ENCODE data around the gene EXD3. TPM values are rescaled to one million over a fixed set of nuclear protein-coding genes. Genes with fewer than 3 reads are reported as not detected.

EXD3 gene
- total RNA-seq, 1 experiment from 2014 or later, result 15.3 TPM

GRCh38 chr9:137266162-137266527, 156.8 kb downstream of the EXD3 start:
- Histone ChIP-seq H3K9ac (ENCODE audit: extremely low read depth, insufficient read length, low read length) (no peak overlapping the region), H4K91ac (ENCODE audit: insufficient read length, low read depth, low read length) (no peak overlapping the region), H3K14ac (ENCODE audit: insufficient read depth, low read length) (no peak overlapping the region), H2BK120ac (ENCODE audit: low read depth, low read length, poor library complexity, severe bottlenecking) (no peak overlapping the region), H3K79me1 (ENCODE audit: insufficient read depth, low read depth, low read length, poor library complexity, severe bottlenecking) (no peaks in the 10 kb centered on the region), H3K23ac (ENCODE audit: insufficient read length, low read depth, low read length) (no peak overlapping the region), H3K27me3 (ENCODE audit: insufficient read depth, low read length) (no peaks in the 10 kb centered on the region), H2AK5ac (ENCODE audit: insufficient read length, low read length) (no peak overlapping the region), H3K18ac (ENCODE audit: insufficient read length, low read depth, low read length) (no peak overlapping the region), H3T11ph (ENCODE audit: low read length) (no peak overlapping the region), H2BK5ac (ENCODE audit: insufficient read length, low read length) (no peak overlapping the region), H4K8ac (replicated peaks; ENCODE audit: insufficient read length, low read depth, low read length) (no peak overlapping the region), H3K4me2 (ENCODE audit: insufficient read depth, insufficient read length, low read length) (no peak overlapping the region), H2BK15ac (ENCODE audit: low read depth, low read length) (no peak overlapping the region), H3K79me2 (ENCODE audit: insufficient read depth, low read length) (no peaks in the 10 kb centered on the region), H2BK12ac (ENCODE audit: insufficient read length, low read depth, low read length) (no peak overlapping the region), H3K56ac (ENCODE audit: insufficient read length, low read depth, low read length) (no peak overlapping the region), H3K23me2 (ENCODE audit: insufficient read length, low read depth, low read length, poor library complexity, severe bottlenecking) (no peaks in the 10 kb centered on the region), H3K27ac (ENCODE audit: insufficient read length, low read depth, low read length) (no peak overlapping the region), H2AFZ (ENCODE audit: low read length) (no peak overlapping the region), H4K5ac (ENCODE audit: insufficient read length, low read depth, low read length) (no peak overlapping the region), H3K4me1 (ENCODE audit: insufficient read depth, low read length) (no peaks in the 10 kb centered on the region), H3K4ac (ENCODE audit: low read depth, low read length) (no peak overlapping the region), H3K9me3 (ENCODE audit: control insufficient read depth, low read depth, low read length) (no peaks in the 10 kb centered on the region), H4K20me1 (ENCODE audit: control insufficient read depth, insufficient read depth, insufficient read length) (no peaks in the 10 kb centered on the region), H2BK20ac (ENCODE audit: low read depth, low read length, poor library complexity, severe bottlenecking) (no peak overlapping the region)
- WGBS (ENCODE audit: extremely low coverage, insufficient read length, low lambda C conversion rate), result no CpG with 5 or more reads among the region's 15 CpGs
- H3K27ac Mint-ChIP-seq, result no peak overlapping the region
- H3K4me1 Mint-ChIP-seq, result 0 out of 4 replicates have a peak, but pooled peaks cover 0 to 3% of the 10 kb centered on the region in 2 experiments
- H3K36me3 Mint-ChIP-seq (ENCODE audit: insufficient read depth in 1 of 3, low read depth in 3 of 3), result peaks cover 10 to 55% (median 42%) of the 10 kb centered on the region in 3 experiments; a peak in 6 of 7 replicates
- no peak for DNase-seq
- TF ChIP-seq, protein P1, sequence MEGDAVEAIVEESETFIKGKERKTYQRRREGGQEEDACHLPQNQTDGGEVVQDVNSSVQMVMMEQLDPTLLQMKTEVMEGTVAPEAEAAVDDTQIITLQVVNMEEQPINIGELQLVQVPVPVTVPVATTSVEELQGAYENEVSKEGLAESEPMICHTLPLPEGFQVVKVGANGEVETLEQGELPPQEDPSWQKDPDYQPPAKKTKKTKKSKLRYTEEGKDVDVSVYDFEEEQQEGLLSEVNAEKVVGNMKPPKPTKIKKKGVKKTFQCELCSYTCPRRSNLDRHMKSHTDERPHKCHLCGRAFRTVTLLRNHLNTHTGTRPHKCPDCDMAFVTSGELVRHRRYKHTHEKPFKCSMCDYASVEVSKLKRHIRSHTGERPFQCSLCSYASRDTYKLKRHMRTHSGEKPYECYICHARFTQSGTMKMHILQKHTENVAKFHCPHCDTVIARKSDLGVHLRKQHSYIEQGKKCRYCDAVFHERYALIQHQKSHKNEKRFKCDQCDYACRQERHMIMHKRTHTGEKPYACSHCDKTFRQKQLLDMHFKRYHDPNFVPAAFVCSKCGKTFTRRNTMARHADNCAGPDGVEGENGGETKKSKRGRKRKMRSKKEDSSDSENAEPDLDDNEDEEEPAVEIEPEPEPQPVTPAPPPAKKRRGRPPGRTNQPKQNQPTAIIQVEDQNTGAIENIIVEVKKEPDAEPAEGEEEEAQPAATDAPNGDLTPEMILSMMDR (conservative IDR thresholded peaks at IDR 0.05), result no peak
- H3K9me3 Mint-ChIP-seq, result no peaks in the 10 kb centered on the region; a peak in 1 of 5 replicates
- no peak overlapping the region for H3K4me3 Mint-ChIP-seq
- H3K27me3 Mint-ChIP-seq (ENCODE audit: low read depth), result no peaks in the 10 kb centered on the region; the same call in 1 of the 2 replicates
